Measurements from ENCODE around the gene PRPF18.

PRPF18 gene

GRCh38 chr10:13642293-13642692, 55.5 kb downstream of the PRPF18 start:
- no peak for DNase-seq (ENCODE audit: low spot score)

GRCh38 chr10:13643016-13643415, 56.3 kb downstream of the PRPF18 start:
- DNase-seq (ENCODE audit: low spot score) = no peak

GRCh38 chr10:13644866-13645265, 58.1 kb downstream of the PRPF18 start:
- DNase-seq (ENCODE audit: low spot score) = no peak

- no peak for DNase-seq (ENCODE audit: low spot score)
Observed at GRCh38 chr10:13648425-13648824, 61.7 kb downstream of the PRPF18 start.

- DNase-seq (ENCODE audit: low spot score) = no peak
Observed at GRCh38 chr10:13649844-13650520, 63.2 kb downstream of the PRPF18 start.

GRCh38 chr10:13650961-13651360, 64.2 kb downstream of the PRPF18 start:
- DNase-seq (ENCODE audit: low spot score) = no peak

- no peak for DNase-seq (ENCODE audit: low spot score)
Observed at GRCh38 chr10:13651969-13652720, 65.4 kb downstream of the PRPF18 start.

GRCh38 chr10:13652860-13653259, 66.1 kb downstream of the PRPF18 start:
- no peak for DNase-seq (ENCODE audit: low spot score)

GRCh38 chr10:13654118-13654830, 67.5 kb downstream of the PRPF18 start:
- DNase-seq (ENCODE audit: low spot score) = no peak

GRCh38 chr10:13654846-13655245, 68.1 kb downstream of the PRPF18 start:
- no peak for DNase-seq (ENCODE audit: low spot score)

- no peak for DNase-seq (ENCODE audit: low spot score)
Observed at GRCh38 chr10:13656337-13657100, 69.8 kb downstream of the PRPF18 start.

GRCh38 chr10:13657101-13657680, 70.4 kb downstream of the PRPF18 start:
- no peak for DNase-seq (ENCODE audit: low spot score)

- no peak for DNase-seq (ENCODE audit: low spot score)
Observed at GRCh38 chr10:13658264-13658663, 71.5 kb downstream of the PRPF18 start.

GRCh38 chr10:13658871-13659685, 72.3 kb downstream of the PRPF18 start:
- DNase-seq (ENCODE audit: low spot score) = no peak

- DNase-seq (ENCODE audit: low spot score) = peak; percentile 84
Observed at GRCh38 chr10:13659887-13660550, 73.3 kb downstream of the PRPF18 start.

- DNase-seq (ENCODE audit: low spot score) = no peak
Observed at GRCh38 chr10:13660551-13660920, 73.8 kb downstream of the PRPF18 start.

- no peak for DNase-seq (ENCODE audit: low spot score)
Observed at GRCh38 chr10:13661256-13661655, 74.5 kb downstream of the PRPF18 start.

- DNase-seq (ENCODE audit: low spot score) = no peak
Observed at GRCh38 chr10:13665516-13666262, 78.9 kb downstream of the PRPF18 start.

- DNase-seq (ENCODE audit: low spot score) = no peak
Observed at GRCh38 chr10:13668126-13668525, 81.4 kb downstream of the PRPF18 start.
